Body of pancreas (tissue), 4 donors: ENCODE measurements around the gene TNFSF8.

Source experiments
- POLR2A ChIP-seq, 3 donors: fragments of 450-650 bp; IDR thresholded peaks; one replicate each; pipeline ENCODE4 v1.6.1; 2016; ENCODE audit warnings: antibody characterized with exemption in 3 of 3, mild to moderate bottlenecking in 2 of 3
- TF ChIP-seq, protein P1 (sequence below), 7 experiments: fragments of 450-650 bp in 4 of 7; fragments of 200-600 bp in 3 of 7; sonication (generic) in 3 of 7; IDR thresholded peaks; one replicate each; pipeline ENCODE4 v1.5.1; 2016 to 2019; ENCODE audit warnings: antibody characterized with exemption in 7 of 7

DNA sequence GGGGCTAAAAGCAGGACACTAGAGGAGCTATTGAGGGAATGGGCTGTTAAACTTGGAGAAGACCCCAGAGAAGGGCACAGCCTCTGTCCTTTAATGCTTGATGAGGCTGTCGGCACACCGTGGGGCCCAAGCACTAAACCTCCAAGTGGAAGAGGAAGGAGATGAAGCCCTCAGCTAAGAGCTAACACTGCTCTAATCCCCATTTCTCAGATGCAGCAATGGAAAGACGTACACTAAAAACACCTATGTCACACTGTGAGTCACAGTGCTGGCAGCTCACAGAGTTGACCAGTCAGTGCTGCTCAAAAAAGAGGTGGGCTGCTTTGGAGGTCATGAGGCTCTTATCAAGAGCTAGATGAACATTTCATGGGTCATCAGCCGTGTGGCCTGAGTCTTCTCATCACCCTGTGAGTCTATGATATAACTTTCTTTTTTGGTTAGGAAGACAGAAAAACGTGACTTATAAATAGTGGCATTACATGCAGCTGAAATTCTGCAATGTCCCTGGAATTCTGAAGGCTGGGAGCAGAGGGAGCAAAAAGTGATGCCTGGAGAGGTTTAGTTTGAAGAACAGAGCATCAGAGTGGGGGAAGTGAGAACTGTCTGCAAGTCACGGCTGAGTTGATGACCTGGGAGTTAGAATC lies 21.5 kb downstream of the TNFSF8 start:
- TF ChIP-seq, protein P1, sequence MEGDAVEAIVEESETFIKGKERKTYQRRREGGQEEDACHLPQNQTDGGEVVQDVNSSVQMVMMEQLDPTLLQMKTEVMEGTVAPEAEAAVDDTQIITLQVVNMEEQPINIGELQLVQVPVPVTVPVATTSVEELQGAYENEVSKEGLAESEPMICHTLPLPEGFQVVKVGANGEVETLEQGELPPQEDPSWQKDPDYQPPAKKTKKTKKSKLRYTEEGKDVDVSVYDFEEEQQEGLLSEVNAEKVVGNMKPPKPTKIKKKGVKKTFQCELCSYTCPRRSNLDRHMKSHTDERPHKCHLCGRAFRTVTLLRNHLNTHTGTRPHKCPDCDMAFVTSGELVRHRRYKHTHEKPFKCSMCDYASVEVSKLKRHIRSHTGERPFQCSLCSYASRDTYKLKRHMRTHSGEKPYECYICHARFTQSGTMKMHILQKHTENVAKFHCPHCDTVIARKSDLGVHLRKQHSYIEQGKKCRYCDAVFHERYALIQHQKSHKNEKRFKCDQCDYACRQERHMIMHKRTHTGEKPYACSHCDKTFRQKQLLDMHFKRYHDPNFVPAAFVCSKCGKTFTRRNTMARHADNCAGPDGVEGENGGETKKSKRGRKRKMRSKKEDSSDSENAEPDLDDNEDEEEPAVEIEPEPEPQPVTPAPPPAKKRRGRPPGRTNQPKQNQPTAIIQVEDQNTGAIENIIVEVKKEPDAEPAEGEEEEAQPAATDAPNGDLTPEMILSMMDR (IDR thresholded peaks at IDR 0.05): no peak
- no peak for TF ChIP-seq POLR2A (IDR thresholded peaks at IDR 0.05)
